ENCODE data around the gene PROK2. TPM values are rescaled to one million over a fixed set of nuclear protein-coding genes. Genes with fewer than 3 reads are reported as not detected.

PROK2 gene
- total RNA-seq, 1 donor from 2014 or later = not detected

- H3K4me1 Mint-ChIP-seq (ENCODE audit: unreplicated experiment) = no peaks in the 10 kb centered on the region
- H3K27ac Mint-ChIP-seq (ENCODE audit: unreplicated experiment) = no peak overlapping the region
- peaks cover 62% of the 10 kb centered on the region for H3K27me3 Mint-ChIP-seq (ENCODE audit: unreplicated experiment)
- no peaks in the 10 kb centered on the region for H3K9me3 Mint-ChIP-seq (ENCODE audit: unreplicated experiment)
- DNase-seq (ENCODE audit: extremely low spot score, unreplicated experiment) = no peak
- no peak for TF ChIP-seq CTCF (IDR thresholded peaks at IDR 0.05)
- no peaks in the 10 kb centered on the region for H3K36me3 Mint-ChIP-seq (ENCODE audit: unreplicated experiment)
- H3K4me3 Mint-ChIP-seq (ENCODE audit: unreplicated experiment) = no peak overlapping the region
Observed at GRCh38 chr3:71816767-71817156, 31.8 kb upstream of the PROK2 start.

GRCh38 chr3:71815340-71816067 lies 30.6 kb upstream of the PROK2 start:
- H3K27ac Mint-ChIP-seq (ENCODE audit: unreplicated experiment) = no peak overlapping the region
- H3K9me3 Mint-ChIP-seq (ENCODE audit: unreplicated experiment) = no peaks in the 10 kb centered on the region

GRCh38 chr3:71813704-71814103 lies 28.8 kb upstream of the PROK2 start:
- no peaks in the 10 kb centered on the region for H3K4me1 Mint-ChIP-seq (ENCODE audit: unreplicated experiment)
- no peak overlapping the region for H3K4me3 Mint-ChIP-seq (ENCODE audit: unreplicated experiment)
- H3K36me3 Mint-ChIP-seq (ENCODE audit: unreplicated experiment) = no peaks in the 10 kb centered on the region
- H3K27me3 Mint-ChIP-seq (ENCODE audit: unreplicated experiment) = peaks cover 56% of the 10 kb centered on the region
- DNase-seq (ENCODE audit: extremely low spot score, unreplicated experiment) = no peak
- no peak for TF ChIP-seq CTCF (IDR thresholded peaks at IDR 0.05)
- H3K27ac Mint-ChIP-seq (ENCODE audit: unreplicated experiment) = no peak overlapping the region
- H3K9me3 Mint-ChIP-seq (ENCODE audit: unreplicated experiment) = no peaks in the 10 kb centered on the region

More at GRCh38 chr3:71815340-71816067, 30.6 kb upstream of the PROK2 start:
- Mint-ChIP-seq H3K4me1 (ENCODE audit: unreplicated experiment) (no peaks in the 10 kb centered on the region), H3K27me3 (ENCODE audit: unreplicated experiment) (peaks cover 58% of the 10 kb centered on the region), H3K4me3 (ENCODE audit: unreplicated experiment) (no peak overlapping the region), H3K36me3 (ENCODE audit: unreplicated experiment) (no peaks in the 10 kb centered on the region)
- no peak for DNase-seq (ENCODE audit: extremely low spot score, unreplicated experiment)
- TF ChIP-seq CTCF (IDR thresholded peaks at IDR 0.05) = no peak

GRCh38 chr3:71813073-71813472 lies 28.1 kb upstream of the PROK2 start:
- peaks cover 50% of the 10 kb centered on the region for H3K27me3 Mint-ChIP-seq (ENCODE audit: unreplicated experiment)

More at GRCh38 chr3:71813073-71813472, 28.1 kb upstream of the PROK2 start:
- Mint-ChIP-seq H3K36me3 (ENCODE audit: unreplicated experiment) (no peaks in the 10 kb centered on the region), H3K27ac (ENCODE audit: unreplicated experiment) (no peak overlapping the region), H3K9me3 (ENCODE audit: unreplicated experiment) (no peaks in the 10 kb centered on the region), H3K4me3 (ENCODE audit: unreplicated experiment) (no peak overlapping the region), H3K4me1 (ENCODE audit: unreplicated experiment) (no peaks in the 10 kb centered on the region)
- no peak for TF ChIP-seq CTCF (IDR thresholded peaks at IDR 0.05)
- no peak for DNase-seq (ENCODE audit: extremely low spot score, unreplicated experiment)

Measured in osteocyte (in vitro differentiated cells).